Measurements from ENCODE around the gene KDM2A.
"Not testable (repeated sequence)": the region's sequence is repeated elsewhere in the genome, so short reads cannot be mapped to it uniquely, and the experiment has no call there.

Gene KDM2A

GRCh38 chr11:67230406-67230805, 111.3 kb downstream of the KDM2A start:
- intact Hi-C loops (cut with DNase I), result no loop called here
- no peak for DNase-seq

GRCh38 chr11:67230886-67231285, 111.8 kb downstream of the KDM2A start:
- intact Hi-C loops (cut with DNase I), result no loop called here
- DNase-seq, result no peak

- no peak for DNase-seq
- intact Hi-C loops (cut with DNase I), result no loop called here
Measured at GRCh38 chr11:67233584-67234190, 114.6 kb downstream of the KDM2A start.

- intact Hi-C loops (cut with DNase I); DNase-seq: not testable (repeated sequence)
Measured at GRCh38 chr11:67234571-67234970, 115.5 kb downstream of the KDM2A start.

- intact Hi-C loops (cut with DNase I), result no loop called here
- DNase-seq, result no peak
Measured at GRCh38 chr11:67237574-67237973, 118.5 kb downstream of the KDM2A start.

GRCh38 chr11:67238894-67239782, 120.1 kb downstream of the KDM2A start:
- no peak for DNase-seq

GRCh38 chr11:67239783-67240575, 120.9 kb downstream of the KDM2A start:
- intact Hi-C loops (cut with DNase I), result loop anchor here (2.0 kb wide), 1 partner anchor 119 kb away; no protein-coding TSS in a partner anchor
- DNase-seq, result peak; percentile 90 to 100 (median 96)

More at GRCh38 chr11:67238894-67239782, 120.1 kb downstream of the KDM2A start:
- intact Hi-C loops (cut with DNase I), result no loop called here

GRCh38 chr11:67240576-67241389, 121.7 kb downstream of the KDM2A start:
- intact Hi-C loops (cut with DNase I), result loop anchor here (2.0 kb wide), 1 partner anchor 120 kb away; no protein-coding TSS in a partner anchor
- peak in 4 of 10 donors; percentile 36 to 90 (median 66) for DNase-seq

- intact Hi-C loops (cut with DNase I), result no loop called here
- DNase-seq, result no peak
Measured at GRCh38 chr11:67242548-67242947, 123.5 kb downstream of the KDM2A start.

GRCh38 chr11:67243051-67243450, 124.0 kb downstream of the KDM2A start:
- intact Hi-C loops (cut with DNase I), result no loop called here

GRCh38 chr11:67245046-67245445, 126.0 kb downstream of the KDM2A start:
- DNase-seq, result peak in 1 of 10 donors; percentile 23
- intact Hi-C loops (cut with DNase I), result no loop called here

More at GRCh38 chr11:67243051-67243450, 124.0 kb downstream of the KDM2A start:
- DNase-seq, result no peak

- intact Hi-C loops (cut with DNase I), result no loop called here
- no peak for DNase-seq
Measured at GRCh38 chr11:67247946-67248550, 129.0 kb downstream of the KDM2A start.

- intact Hi-C loops (cut with DNase I), result no loop called here
Measured at GRCh38 chr11:67248653-67249052, 129.6 kb downstream of the KDM2A start.

GRCh38 chr11:67250059-67251043, 131.3 kb downstream of the KDM2A start:
- DNase-seq, result peak in 1 of 10 donors; percentile 45
- intact Hi-C loops (cut with DNase I), result no loop called here

More at GRCh38 chr11:67248653-67249052, 129.6 kb downstream of the KDM2A start:
- peak in 1 of 10 donors; percentile 41 for DNase-seq

GRCh38 chr11:67251841-67252240, 132.8 kb downstream of the KDM2A start:
- intact Hi-C loops (cut with DNase I), result no loop called here

GRCh38 chr11:67252831-67253239, 133.8 kb downstream of the KDM2A start:
- intact Hi-C loops (cut with DNase I), result no loop called here
- peak in 1 of 10 donors; percentile 80 for DNase-seq

More at GRCh38 chr11:67251841-67252240, 132.8 kb downstream of the KDM2A start:
- no peak for DNase-seq

- intact Hi-C loops (cut with DNase I), result no loop called here
Measured at GRCh38 chr11:67253872-67254624, 135.0 kb downstream of the KDM2A start.

More at GRCh38 chr11:67253872-67254624, 135.0 kb downstream of the KDM2A start:
- no peak for DNase-seq

Measured in posterior cingulate gyrus (tissue), 11 donors.